Hepatocyte (in vitro differentiated cells): ENCODE measurements around the gene SERTAD1.

Experiments used
- EZH2 ChIP-seq: fragments of 200-600 bp; sonication (generic); IDR thresholded peaks from 2 replicates; pipeline ENCODE4 v1.6.1; 2016; ENCODE audit warnings: antibody characterized with exemption, mild to moderate bottlenecking, borderline replicate concordance
- EZH2phosphoT487 ChIP-seq: fragments of 200-600 bp; sonication (generic); IDR thresholded peaks from one replicate; pipeline ENCODE4 v1.6.1; 2018; ENCODE audit warnings: antibody characterized with exemption, mild to moderate bottlenecking, low read depth, moderate library complexity; ENCODE audit not compliant: unreplicated experiment, severe bottlenecking
- TF ChIP-seq, protein P1 (sequence below): fragments of 200-600 bp; sonication (generic); IDR thresholded peaks from 2 replicates; pipeline ENCODE4 v1.5.1; 2016; ENCODE audit warnings: antibody characterized with exemption, mild to moderate bottlenecking; ENCODE audit not compliant: poor library complexity

DNA sequence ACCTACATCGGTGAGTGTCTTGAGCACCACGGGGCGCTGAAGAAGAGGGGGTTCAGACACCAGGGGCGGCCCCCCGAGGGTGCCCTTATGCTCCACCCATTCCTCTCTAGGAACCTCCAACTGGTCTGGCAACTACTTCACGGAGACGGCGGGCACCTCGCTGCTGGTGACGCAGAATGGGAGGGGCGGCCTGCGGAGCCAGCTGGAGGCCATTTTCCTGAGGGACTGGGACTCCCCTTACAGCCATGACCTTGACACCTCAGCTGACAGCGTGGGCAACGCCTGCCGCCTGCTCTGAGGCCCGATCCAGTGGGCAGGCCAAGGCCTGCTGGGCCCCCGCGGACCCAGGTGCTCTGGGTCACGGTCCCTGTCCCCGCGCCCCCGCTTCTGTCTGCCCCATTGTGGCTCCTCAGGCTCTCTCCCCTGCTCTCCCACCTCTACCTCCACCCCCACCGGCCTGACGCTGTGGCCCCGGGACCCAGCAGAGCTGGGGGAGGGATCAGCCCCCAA is 47.9 kb downstream of the SERTAD1 start:
- TF ChIP-seq, protein P1, sequence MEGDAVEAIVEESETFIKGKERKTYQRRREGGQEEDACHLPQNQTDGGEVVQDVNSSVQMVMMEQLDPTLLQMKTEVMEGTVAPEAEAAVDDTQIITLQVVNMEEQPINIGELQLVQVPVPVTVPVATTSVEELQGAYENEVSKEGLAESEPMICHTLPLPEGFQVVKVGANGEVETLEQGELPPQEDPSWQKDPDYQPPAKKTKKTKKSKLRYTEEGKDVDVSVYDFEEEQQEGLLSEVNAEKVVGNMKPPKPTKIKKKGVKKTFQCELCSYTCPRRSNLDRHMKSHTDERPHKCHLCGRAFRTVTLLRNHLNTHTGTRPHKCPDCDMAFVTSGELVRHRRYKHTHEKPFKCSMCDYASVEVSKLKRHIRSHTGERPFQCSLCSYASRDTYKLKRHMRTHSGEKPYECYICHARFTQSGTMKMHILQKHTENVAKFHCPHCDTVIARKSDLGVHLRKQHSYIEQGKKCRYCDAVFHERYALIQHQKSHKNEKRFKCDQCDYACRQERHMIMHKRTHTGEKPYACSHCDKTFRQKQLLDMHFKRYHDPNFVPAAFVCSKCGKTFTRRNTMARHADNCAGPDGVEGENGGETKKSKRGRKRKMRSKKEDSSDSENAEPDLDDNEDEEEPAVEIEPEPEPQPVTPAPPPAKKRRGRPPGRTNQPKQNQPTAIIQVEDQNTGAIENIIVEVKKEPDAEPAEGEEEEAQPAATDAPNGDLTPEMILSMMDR: no peak
- no peak for TF ChIP-seq EZH2
- TF ChIP-seq EZH2phosphoT487: no peak
